B cell (primary cell): ENCODE results near the gene GALNT17.

Experiments
- EZH2 ChIP-seq: IDR thresholded peaks from 2 replicates; pipeline ENCODE4 v1.6.1; 2012; ENCODE audit warnings: borderline replicate concordance, low read depth, mild to moderate bottlenecking, moderate library complexity, low read length; ENCODE audit not compliant: insufficient read depth, poor library complexity, severe bottlenecking
- TF ChIP-seq, protein P1 (sequence below): fragments of 200-600 bp; IDR thresholded peaks from one replicate; pipeline ENCODE4 v1.8.0; 2022; ENCODE audit warnings: antibody characterized with exemption, mild to moderate bottlenecking

DNA sequence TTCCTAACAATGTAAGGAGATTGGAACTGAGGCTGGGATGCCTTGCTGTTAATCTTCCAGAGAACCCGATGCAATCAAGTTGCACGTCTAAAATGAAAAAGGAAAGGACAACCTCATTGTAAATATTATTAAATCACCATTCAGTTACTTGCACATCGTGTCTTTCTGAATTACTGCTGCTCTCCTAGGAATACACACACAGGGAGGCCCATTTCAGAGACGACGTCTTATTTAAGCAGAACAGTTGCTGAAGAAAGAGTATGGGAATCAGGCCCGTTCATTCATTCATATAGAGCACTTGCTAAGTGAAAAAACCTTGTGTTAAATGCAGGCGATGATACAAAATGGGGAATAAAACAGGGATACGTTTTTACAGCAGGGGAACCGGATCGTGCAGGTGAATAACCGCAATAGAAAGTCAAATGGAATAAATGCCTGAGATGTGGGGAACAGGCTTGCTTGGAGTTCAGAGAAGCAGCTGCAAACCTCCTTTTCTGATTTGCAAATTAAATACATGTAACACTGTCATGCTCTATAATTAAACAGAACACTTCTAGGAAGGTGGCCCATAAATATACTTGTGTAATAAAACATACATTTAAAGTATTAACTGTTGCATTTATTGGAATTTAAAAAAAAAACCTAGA, 409.9 kb downstream of the GALNT17 start:
- TF ChIP-seq, protein P1, sequence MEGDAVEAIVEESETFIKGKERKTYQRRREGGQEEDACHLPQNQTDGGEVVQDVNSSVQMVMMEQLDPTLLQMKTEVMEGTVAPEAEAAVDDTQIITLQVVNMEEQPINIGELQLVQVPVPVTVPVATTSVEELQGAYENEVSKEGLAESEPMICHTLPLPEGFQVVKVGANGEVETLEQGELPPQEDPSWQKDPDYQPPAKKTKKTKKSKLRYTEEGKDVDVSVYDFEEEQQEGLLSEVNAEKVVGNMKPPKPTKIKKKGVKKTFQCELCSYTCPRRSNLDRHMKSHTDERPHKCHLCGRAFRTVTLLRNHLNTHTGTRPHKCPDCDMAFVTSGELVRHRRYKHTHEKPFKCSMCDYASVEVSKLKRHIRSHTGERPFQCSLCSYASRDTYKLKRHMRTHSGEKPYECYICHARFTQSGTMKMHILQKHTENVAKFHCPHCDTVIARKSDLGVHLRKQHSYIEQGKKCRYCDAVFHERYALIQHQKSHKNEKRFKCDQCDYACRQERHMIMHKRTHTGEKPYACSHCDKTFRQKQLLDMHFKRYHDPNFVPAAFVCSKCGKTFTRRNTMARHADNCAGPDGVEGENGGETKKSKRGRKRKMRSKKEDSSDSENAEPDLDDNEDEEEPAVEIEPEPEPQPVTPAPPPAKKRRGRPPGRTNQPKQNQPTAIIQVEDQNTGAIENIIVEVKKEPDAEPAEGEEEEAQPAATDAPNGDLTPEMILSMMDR, result no peak
- TF ChIP-seq EZH2, result no peak
